SH-SY5Y (cell line): ENCODE results near the gene B4GALNT3.

ENCODE experiments used
- GATA2 ChIP-seq: IDR thresholded peaks from 2 replicates; pipeline ENCODE4 v1.6.1; 2011; ENCODE audit warnings: mild to moderate bottlenecking, low read depth, low read length
- GATA3 ChIP-seq: IDR thresholded peaks from 2 replicates; pipeline ENCODE4 v1.6.1; 2011; ENCODE audit warnings: low read depth, mild to moderate bottlenecking, low read length, moderate library complexity

DNA sequence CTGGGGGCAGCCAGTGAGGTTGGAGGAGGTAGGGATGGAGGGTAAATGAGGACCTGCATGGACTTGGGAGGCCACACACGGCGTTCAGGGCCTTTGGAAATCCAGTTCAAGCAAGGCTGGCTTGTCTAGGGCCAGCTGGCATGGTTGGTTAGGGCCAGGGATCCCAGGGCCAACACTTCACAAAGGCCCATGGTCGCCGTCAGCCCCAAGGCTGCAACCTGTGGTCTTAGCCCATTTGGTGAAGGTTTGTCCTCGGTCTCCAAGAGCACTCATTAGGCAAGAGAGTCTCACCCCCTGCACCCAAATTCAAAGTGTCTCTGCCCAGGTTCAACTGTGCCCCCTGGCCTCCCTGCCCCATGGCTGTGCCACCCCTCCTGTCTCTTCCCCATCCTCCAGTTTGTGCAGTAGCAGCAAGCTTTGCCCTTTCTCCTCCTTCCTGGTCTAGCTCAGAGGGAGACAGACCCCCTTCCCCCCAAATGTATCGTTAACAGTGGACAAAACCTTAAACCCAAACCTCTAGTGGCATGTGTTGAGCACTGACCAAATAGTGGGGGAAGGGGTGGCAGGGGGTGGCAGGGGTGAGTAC, 109.4 kb downstream of the B4GALNT3 start:
- TF ChIP-seq GATA2 (no peak), GATA3 (no peak)
